RWPE2 (cell line): ENCODE measurements around the gene FMO5.
"Not testable (repeated sequence)": the region's sequence is repeated elsewhere in the genome, so short reads cannot be mapped to it uniquely, and the experiment has no call there.

ENCODE experiments used
- ATAC-seq: fragments of 200-7000 bp; cut with Tn5 transposase; 3 replicates; pipeline ENCODE4 v1.9.1; 2021; ENCODE audit warnings: low read depth
- DNase-seq: peaks from one replicate; pipeline ENCODE4 v3.0.0-alpha.2; 2020; ENCODE audit warnings: low spot score
- H3K27ac ChIP-seq: fragments of 450-650 bp; 2 replicates; pipeline ENCODE4 v1.5.1; 2017; ENCODE audit warnings: mild to moderate bottlenecking; ENCODE audit not compliant: poor library complexity, severe bottlenecking
- H3K27me3 ChIP-seq: fragments of 250-450 bp; sonication (Bioruptor Pico); 2 replicates; pipeline ENCODE4 v1.5.1; 2021; ENCODE audit warnings: mild to moderate bottlenecking, moderate library complexity; ENCODE audit not compliant: insufficient read depth, poor library complexity, severe bottlenecking
- H3K36me3 ChIP-seq: fragments of 250-450 bp; sonication (Bioruptor Pico); 2 replicates; pipeline ENCODE4 v1.5.1; 2020; ENCODE audit warnings: low read depth, mild to moderate bottlenecking, moderate library complexity
- H3K4me1 ChIP-seq: fragments of 250-450 bp; sonication (Bioruptor Pico); 2 replicates; pipeline ENCODE4 v1.5.1; 2021; ENCODE audit warnings: mild to moderate bottlenecking, moderate library complexity; ENCODE audit not compliant: insufficient read depth, poor library complexity, severe bottlenecking
- H3K4me3 ChIP-seq: fragments of 250-450 bp; sonication (Bioruptor Pico); 2 replicates; pipeline ENCODE4 v1.5.1; 2021; ENCODE audit warnings: mild to moderate bottlenecking, moderate library complexity; ENCODE audit not compliant: severe bottlenecking
- H3K9me3 ChIP-seq: fragments of 250-450 bp; sonication (Bioruptor Pico); 2 replicates; pipeline ENCODE4 v1.5.1; 2021; ENCODE audit warnings: mild to moderate bottlenecking, moderate library complexity; ENCODE audit not compliant: severe bottlenecking
- TF ChIP-seq, protein P1 (sequence below): fragments of 450-650 bp; IDR thresholded peaks from one replicate; pipeline ENCODE4 v1.5.1; 2017; ENCODE audit warnings: mild to moderate bottlenecking, moderate library complexity; ENCODE audit not compliant: poor library complexity, severe bottlenecking

FMO5 gene

DNA sequence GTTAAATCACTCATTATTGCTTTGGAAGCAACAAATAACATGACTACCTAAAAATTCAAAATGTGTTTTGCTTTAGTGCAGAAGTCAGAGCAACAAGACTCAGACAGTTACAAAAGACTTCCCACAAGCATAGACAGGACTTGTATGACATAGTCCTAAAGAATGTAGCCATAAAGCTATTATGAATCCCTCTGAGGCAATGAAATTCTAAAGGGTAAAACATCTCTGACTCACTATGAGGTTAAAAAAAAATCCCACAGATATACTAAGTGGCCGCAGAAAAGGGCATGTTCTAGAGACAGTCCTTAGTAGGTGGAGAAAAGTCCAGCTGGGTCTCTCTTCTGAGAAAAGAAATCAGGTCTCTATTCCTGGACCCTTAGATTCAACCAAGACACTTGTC, 57.8 kb downstream of the FMO5 start:
- DNase-seq = no peak

GRCh38 chr1:147163019-147163418, 62.1 kb downstream of the FMO5 start:
- Histone ChIP-seq H3K27ac (peak overlapping the region; percentile 92), H3K27me3 (no peaks in the 10 kb centered on the region), H3K4me1 (peaks cover 37% of the 10 kb centered on the region), H3K9me3 (no peaks in the 10 kb centered on the region), H3K36me3 (peaks cover 90% of the 10 kb centered on the region), H3K4me3 (no peak overlapping the region)
- TF ChIP-seq, protein P1, sequence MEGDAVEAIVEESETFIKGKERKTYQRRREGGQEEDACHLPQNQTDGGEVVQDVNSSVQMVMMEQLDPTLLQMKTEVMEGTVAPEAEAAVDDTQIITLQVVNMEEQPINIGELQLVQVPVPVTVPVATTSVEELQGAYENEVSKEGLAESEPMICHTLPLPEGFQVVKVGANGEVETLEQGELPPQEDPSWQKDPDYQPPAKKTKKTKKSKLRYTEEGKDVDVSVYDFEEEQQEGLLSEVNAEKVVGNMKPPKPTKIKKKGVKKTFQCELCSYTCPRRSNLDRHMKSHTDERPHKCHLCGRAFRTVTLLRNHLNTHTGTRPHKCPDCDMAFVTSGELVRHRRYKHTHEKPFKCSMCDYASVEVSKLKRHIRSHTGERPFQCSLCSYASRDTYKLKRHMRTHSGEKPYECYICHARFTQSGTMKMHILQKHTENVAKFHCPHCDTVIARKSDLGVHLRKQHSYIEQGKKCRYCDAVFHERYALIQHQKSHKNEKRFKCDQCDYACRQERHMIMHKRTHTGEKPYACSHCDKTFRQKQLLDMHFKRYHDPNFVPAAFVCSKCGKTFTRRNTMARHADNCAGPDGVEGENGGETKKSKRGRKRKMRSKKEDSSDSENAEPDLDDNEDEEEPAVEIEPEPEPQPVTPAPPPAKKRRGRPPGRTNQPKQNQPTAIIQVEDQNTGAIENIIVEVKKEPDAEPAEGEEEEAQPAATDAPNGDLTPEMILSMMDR = no peak
- no peak for DNase-seq
- no peak for ATAC-seq

More for the DNA sequence above, 57.8 kb downstream of the FMO5 start:
- no peak overlapping the region for H3K4me3 ChIP-seq
- peak; percentile 81 for ATAC-seq
- H3K36me3 ChIP-seq = peaks cover 47% of the 10 kb centered on the region
- peaks cover 49% of the 10 kb centered on the region for H3K4me1 ChIP-seq
- TF ChIP-seq, protein P1 = no peak
- H3K9me3 ChIP-seq = no peaks in the 10 kb centered on the region
- H3K27me3 ChIP-seq = no peaks in the 10 kb centered on the region
- peak overlapping the region; percentile 97 for H3K27ac ChIP-seq

- Histone ChIP-seq H3K27ac (peak overlapping the region; percentile 92), H3K27me3 (no peaks in the 10 kb centered on the region), H3K4me1 (peaks cover 31% of the 10 kb centered on the region), H3K9me3 (no peaks in the 10 kb centered on the region), H3K36me3 (peaks cover 100% of the 10 kb centered on the region), H3K4me3 (no peak overlapping the region)
- TF ChIP-seq, protein P1 = no peak
- DNase-seq = no peak
- peak; percentile 93 for ATAC-seq
Measured at GRCh38 chr1:147162093-147162492, 63.0 kb downstream of the FMO5 start.

DNA sequence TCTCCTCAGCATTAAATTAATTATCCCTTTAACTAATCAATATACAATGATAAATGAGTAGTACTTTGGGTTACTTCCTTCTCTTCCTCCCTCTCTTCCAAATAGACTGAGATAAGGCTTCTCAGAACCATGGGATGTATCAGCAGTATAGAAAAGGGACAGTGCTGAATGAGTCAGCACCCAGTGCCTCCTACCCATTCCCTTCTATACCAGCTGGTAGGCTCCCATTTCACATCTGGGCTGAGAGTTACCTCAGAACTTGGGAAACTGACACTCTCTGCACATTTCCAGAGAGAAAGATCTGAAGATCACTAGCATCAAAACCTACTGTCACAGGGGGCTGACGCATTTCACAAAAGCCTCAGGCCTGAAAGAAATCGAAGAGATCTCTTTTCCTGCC, 68.0 kb downstream of the FMO5 start:
- H3K4me1 ChIP-seq, H3K27me3 ChIP-seq, H3K4me3 ChIP-seq, ATAC-seq, H3K27ac ChIP-seq, H3K9me3 ChIP-seq, DNase-seq: not testable (repeated sequence)
- H3K36me3 ChIP-seq = peaks cover 84% of the 10 kb centered on the region

DNA sequence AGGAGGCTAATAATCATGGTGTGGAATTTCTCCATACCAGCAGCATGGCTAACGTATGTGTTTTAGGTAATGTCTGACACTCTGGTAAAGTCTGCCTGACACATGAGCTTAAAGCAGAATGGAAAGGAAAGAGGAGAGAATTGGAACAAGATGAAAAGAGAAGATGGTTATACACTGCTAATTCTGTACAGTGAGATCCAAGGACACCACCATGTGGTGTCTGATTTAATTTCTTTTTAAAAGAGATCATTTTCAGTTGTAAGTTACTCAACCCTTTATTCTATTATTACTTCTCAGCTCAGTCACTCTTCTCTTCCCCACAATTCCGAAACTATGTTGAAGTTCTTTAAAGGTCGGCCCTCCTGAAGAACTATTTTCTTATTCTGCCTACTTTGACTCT, 68.5 kb downstream of the FMO5 start:
- TF ChIP-seq, protein P1 = no peak
- Histone ChIP-seq H3K4me1 (peaks cover 4% of the 10 kb centered on the region), H3K27me3 (no peaks in the 10 kb centered on the region), H3K4me3 (no peak overlapping the region), H3K36me3 (peaks cover 79% of the 10 kb centered on the region), H3K9me3 (no peaks in the 10 kb centered on the region), H3K27ac (no peak overlapping the region)
- no peak for DNase-seq
- no peak for ATAC-seq
